Head of caudate nucleus (tissue), 42 donors: ENCODE measurements around the gene CKMT2.

Experiments used
- DNase-seq, 42 donors: peaks; one replicate each; pipeline versions ENCODE4 v3.0.0 to v3.0.0-alpha.2; 2020 to 2021; ENCODE audit warnings: mixed read lengths in 7 of 42
- intact Hi-C: fragments of 100-400 bp; cut with DNase I; formaldehyde crosslinking; loops from one replicate; pipeline ENCODE4 v1.15.0; 2022

CKMT2 gene

GRCh38 chr5:81212211-81212751 is 20.8 kb upstream of the CKMT2 start:
- intact Hi-C loops, result no loop called here
- no peak for DNase-seq

DNA sequence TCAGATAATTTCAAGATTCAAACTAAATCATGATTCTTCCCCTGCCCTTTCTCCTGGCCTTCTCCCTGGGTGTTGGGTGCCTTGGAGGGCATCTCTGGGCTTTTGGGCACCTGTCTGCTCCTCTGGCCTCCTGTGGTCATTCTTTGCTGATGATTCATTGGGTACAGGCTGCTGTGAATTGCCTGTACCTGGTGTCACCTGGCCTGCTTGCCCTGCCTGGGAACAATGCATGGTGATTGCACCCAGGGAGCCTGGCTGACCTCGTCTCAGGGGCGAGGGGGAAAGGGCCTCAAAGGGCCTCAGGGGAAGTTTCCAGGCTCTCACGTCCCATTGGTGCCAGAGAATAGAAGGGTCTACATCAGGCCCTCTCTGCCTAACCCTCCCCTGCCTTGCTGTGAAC is 20.1 kb upstream of the CKMT2 start:
- no peak for DNase-seq
- intact Hi-C loops, result no loop called here

DNA sequence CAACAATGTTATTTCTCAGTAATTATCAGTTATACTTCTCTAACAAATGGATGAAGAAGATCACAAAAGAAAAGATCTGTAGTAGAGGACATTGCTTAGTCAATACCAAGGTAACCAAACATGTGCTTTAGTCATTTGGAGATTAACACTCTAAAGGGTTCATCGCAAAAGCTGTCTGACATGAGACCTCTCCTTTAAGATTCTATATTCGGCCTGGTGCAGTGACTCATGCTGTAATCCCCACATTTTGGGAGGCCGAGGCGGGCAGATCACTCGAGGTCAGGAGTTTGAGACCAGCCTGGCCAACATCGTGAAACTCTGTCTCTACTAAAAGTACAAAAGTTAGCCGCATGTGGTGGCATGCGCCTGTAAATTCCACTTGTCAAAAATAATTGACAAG is 18.3 kb upstream of the CKMT2 start:
- DNase-seq, result no peak
- intact Hi-C loops, result no loop called here

- intact Hi-C loops, result no loop called here
These were observed 17.0 kb upstream of the CKMT2 start for GRCh38 chr5:81216152-81216551.

GRCh38 chr5:81219389-81219788 is 13.7 kb upstream of the CKMT2 start:
- no peak for DNase-seq
- intact Hi-C loops, result no loop called here

More at GRCh38 chr5:81216152-81216551, 17.0 kb upstream of the CKMT2 start:
- no peak for DNase-seq

GRCh38 chr5:81222285-81222684 is 10.8 kb upstream of the CKMT2 start:
- intact Hi-C loops, result no loop called here
- DNase-seq, result no peak

GRCh38 chr5:81225463-81225862 is 7.7 kb upstream of the CKMT2 start:
- DNase-seq, result no peak
- intact Hi-C loops, result no loop called here

- intact Hi-C loops, result no loop called here
- no peak for DNase-seq
These were observed 6.8 kb upstream of the CKMT2 start for GRCh38 chr5:81226286-81226685.

- no peak for DNase-seq
- intact Hi-C loops, result no loop called here
These were observed 6.2 kb upstream of the CKMT2 start for GRCh38 chr5:81226949-81227348.

GRCh38 chr5:81228084-81228483 is 5.0 kb upstream of the CKMT2 start:
- intact Hi-C loops, result no loop called here
- no peak for DNase-seq

GRCh38 chr5:81230416-81230815 is 2.7 kb upstream of the CKMT2 start:
- intact Hi-C loops, result no loop called here
- DNase-seq, result no peak

GRCh38 chr5:81232464-81233079 is 550 bp upstream of the CKMT2 start:
- DNase-seq, result peak in 5 of 42 donors; percentile 17 to 50 (median 28)
- intact Hi-C loops, result no loop called here

DNA sequence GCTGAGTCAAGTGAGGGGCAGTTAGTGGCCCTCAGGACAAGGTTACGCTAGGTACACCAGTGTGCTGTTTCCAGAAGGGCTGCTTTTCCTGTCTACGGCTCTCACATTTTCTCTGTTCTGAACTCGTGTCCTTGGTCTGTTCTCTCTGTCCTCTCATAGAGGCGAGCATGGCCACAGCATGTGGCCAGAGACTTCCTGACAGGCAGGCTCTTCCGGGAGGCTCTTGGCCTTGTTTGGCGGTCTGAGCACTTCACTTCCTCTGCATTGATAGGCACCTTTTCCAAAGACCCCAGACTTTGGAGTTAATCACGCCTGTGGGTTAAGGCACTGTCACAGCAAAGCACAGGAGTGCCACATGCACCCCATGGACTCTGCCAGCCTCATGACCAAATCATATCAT is 1.2 kb downstream of the CKMT2 start:
- no peak for DNase-seq
- intact Hi-C loops, result no loop called here

DNA sequence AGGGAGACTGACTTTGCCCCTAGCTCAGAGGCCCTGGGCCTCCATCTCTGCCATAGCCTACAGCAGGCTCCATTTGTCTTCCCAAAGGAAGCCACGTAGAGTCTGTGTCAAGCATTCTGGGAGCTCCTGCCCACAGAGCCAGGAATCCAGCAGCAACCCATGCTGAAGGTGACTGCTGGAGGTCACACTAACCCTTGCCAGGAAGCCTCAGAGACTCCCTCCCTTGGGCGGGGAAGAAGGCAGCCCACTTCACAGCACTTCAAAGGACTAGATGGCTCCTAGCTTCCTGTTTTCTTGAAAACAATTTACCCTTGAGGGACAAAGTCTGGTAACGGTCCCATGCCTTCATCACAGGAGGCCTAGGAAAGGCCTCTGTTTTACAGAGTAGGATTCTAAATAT is 1.7 kb downstream of the CKMT2 start:
- no peak for DNase-seq
- intact Hi-C loops, result no loop called here

- peak in 1 of 42 donors; percentile 39 for DNase-seq
- intact Hi-C loops, result no loop called here
These were observed 2.4 kb downstream of the CKMT2 start for GRCh38 chr5:81235287-81236072.

DNA sequence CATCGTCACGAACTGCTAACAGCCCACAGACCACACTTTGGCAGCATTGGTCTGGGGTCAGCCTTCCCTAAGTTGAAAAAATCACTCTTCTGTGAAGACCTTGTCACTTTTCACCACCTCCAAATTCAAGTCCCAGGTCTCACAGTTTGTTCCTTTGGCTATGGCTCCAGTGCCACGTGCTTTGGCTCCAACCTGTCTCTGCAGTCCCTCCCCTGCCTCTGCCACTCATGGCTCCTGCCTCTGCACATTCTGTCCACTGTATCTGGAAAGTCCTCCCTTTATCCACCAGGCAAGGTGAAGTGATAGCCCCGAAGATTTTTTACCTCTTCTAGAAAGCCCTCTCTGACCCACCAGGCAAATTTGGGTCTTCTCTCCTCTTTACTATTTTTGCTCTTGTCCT is 5.3 kb downstream of the CKMT2 start:
- intact Hi-C loops, result no loop called here
- DNase-seq, result no peak

DNA sequence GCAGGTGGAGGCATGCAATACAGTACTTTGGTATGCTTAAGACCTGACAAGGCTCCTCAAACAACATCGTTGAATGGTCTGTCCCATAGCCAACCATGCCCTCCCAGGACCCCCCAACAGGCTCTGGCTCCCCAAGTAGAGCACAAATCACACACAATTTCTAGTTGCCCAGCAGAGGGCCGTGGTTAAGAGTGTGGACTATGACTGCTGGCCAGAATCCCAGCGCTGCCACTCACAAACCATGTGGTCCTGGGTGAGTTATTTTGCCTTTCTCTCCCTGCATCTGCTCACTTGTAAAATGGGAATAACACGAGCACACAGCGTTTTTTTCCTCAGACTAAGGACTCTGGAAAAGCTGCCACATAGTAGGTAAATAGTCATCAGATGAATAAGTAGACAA is 6.5 kb downstream of the CKMT2 start:
- intact Hi-C loops, result no loop called here

GRCh38 chr5:81241001-81241400 is 7.9 kb downstream of the CKMT2 start:
- no peak for DNase-seq
- intact Hi-C loops, result no loop called here

More for the DNA sequence above, 6.5 kb downstream of the CKMT2 start:
- peak in 15 of 42 donors; percentile 29 to 70 (median 41) for DNase-seq

GRCh38 chr5:81241961-81242648 is 9.0 kb downstream of the CKMT2 start:
- intact Hi-C loops, result no loop called here
- no peak for DNase-seq

DNA sequence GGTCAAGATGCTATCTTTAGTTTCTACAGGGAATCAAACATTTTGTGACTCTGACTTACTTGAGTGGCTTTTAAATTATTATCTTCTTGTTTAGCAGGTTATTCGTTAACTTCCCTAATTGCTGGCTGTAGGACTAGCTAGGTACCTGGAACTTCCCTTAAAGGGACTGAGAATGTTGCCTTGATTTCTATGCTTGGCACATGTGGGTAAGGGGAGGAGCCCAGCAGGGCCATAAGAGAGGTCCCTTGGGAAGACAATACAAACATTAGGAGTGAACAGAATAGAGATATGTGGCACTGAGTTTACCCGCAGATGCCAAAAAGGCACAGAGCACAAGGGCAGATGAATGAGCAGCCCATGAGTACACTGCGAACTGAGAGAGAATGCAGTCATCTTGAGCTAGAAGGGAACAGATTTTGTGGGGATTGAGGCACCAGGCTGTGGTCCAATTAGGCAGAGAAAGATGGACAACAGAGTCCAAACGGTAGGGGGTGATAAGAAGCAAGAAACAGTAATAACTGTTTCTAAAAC is 9.8 kb downstream of the CKMT2 start:
- intact Hi-C loops, result no loop called here
- no peak for DNase-seq
